HepG2 (cell line): Measurements from ENCODE around the gene UGT1A7. TPM values are rescaled to one million over a fixed set of nuclear protein-coding genes. Genes with fewer than 3 reads are reported as not detected.

Experiments used
- CERS6 ChIP-seq: sonication (generic); formaldehyde crosslinking; IDR thresholded peaks from 2 replicates; pipeline ENCODE4 v1.5.0; 2020; ENCODE audit warnings: missing genetic modification reagents
- CTCF ChIP-seq: sonication (generic); formaldehyde crosslinking; IDR thresholded peaks from 2 replicates; pipeline ENCODE4 v1.5.0; 2020; ENCODE audit warnings: mild to moderate bottlenecking, missing genetic modification reagents, moderate library complexity
- DR1 ChIP-seq: sonication (generic); formaldehyde crosslinking; IDR thresholded peaks from 2 replicates; pipeline ENCODE4 v1.8.0; 2021; ENCODE audit warnings: mild to moderate bottlenecking, missing genetic modification reagents, inconsistent platforms
- EHMT2 ChIP-seq: fragments of 200-600 bp; sonication (generic); IDR thresholded peaks from 2 replicates; pipeline ENCODE4 v1.7.0; 2017; ENCODE audit warnings: antibody characterized with exemption, low read depth, low read length, borderline replicate concordance
- HCFC1 ChIP-seq: fragments of 150-350 bp; IDR thresholded peaks from 2 replicates; pipeline ENCODE4 v1.6.1; 2014; ENCODE audit warnings: low read depth, low read length
- KDM5A ChIP-seq: fragments of 200-600 bp; sonication (generic); IDR thresholded peaks from 2 replicates; pipeline ENCODE4 v1.7.0; 2018; ENCODE audit warnings: antibody characterized with exemption, mild to moderate bottlenecking, low read length, borderline replicate concordance
- NCOA2 ChIP-seq: sonication (generic); formaldehyde crosslinking; IDR thresholded peaks from 2 replicates; pipeline ENCODE4 v1.8.0; 2022; ENCODE audit warnings: inconsistent platforms
- NCOA5 ChIP-seq: sonication (generic); formaldehyde crosslinking; IDR thresholded peaks from 2 replicates; pipeline ENCODE4 v1.4.0; 2020; ENCODE audit warnings: missing genetic modification reagents
- NFKBIZ ChIP-seq: IDR thresholded peaks from 2 replicates; pipeline ENCODE4 v1.6.1; 2018; ENCODE audit warnings: missing genetic modification reagents, missing compliant biosample characterization
- NONO ChIP-seq, 2 experiments: fragments of 450-650 bp in 1 of 2; sonication (generic) in 1 of 2; formaldehyde crosslinking in 1 of 2; IDR thresholded peaks in 1 of 2; conservative IDR thresholded peaks in 1 of 2; 2 replicates each; pipeline versions ENCODE4 v1.6.1 to v1.8.0; 2017 to 2022; ENCODE audit warnings: mild to moderate bottlenecking in 1 of 2, missing genetic modification reagents in 1 of 2, moderate library complexity in 1 of 2
- PAX8 ChIP-seq: sonication (generic); formaldehyde crosslinking; IDR thresholded peaks from 2 replicates; pipeline ENCODE4 v1.8.0; 2022; ENCODE audit warnings: mild to moderate bottlenecking, missing genetic modification reagents, borderline replicate concordance
- POLR2G ChIP-seq: fragments of 200-400 bp; formaldehyde crosslinking; IDR thresholded peaks from 2 replicates; pipeline ENCODE4 v1.6.1; 2018; ENCODE audit warnings: mild to moderate bottlenecking, low read depth, low read length, moderate library complexity
- RAD21 ChIP-seq: fragments of 450-650 bp; formaldehyde crosslinking; IDR thresholded peaks from 2 replicates; pipeline ENCODE4 v1.5.0; 2020; ENCODE audit warnings: mild to moderate bottlenecking
- RAD51 ChIP-seq: fragments of 450-650 bp; IDR thresholded peaks from 2 replicates; pipeline ENCODE4 v1.6.1; 2016; ENCODE audit warnings: borderline replicate concordance
- SNAPC4 ChIP-seq: sonication (generic); formaldehyde crosslinking; IDR thresholded peaks from 2 replicates; pipeline ENCODE4 v1.4.0; 2020; ENCODE audit warnings: mild to moderate bottlenecking, missing genetic modification reagents
- SNRNP70 ChIP-seq: fragments of 200-400 bp; formaldehyde crosslinking; IDR thresholded peaks from 2 replicates; pipeline ENCODE4 v1.6.1; 2017; ENCODE audit warnings: mild to moderate bottlenecking, low read depth, low read length, moderate library complexity
- SP4 ChIP-seq: sonication (generic); formaldehyde crosslinking; IDR thresholded peaks from 2 replicates; pipeline ENCODE4 v1.8.1; 2023; ENCODE audit warnings: mild to moderate bottlenecking, missing genetic modification reagents
- ZBTB25 ChIP-seq: IDR thresholded peaks from 2 replicates; pipeline ENCODE4 v1.6.1; 2018; ENCODE audit warnings: missing genetic modification reagents
- ZNF20 ChIP-seq: sonication (generic); formaldehyde crosslinking; IDR thresholded peaks from 2 replicates; pipeline ENCODE4 v1.4.0; 2020; ENCODE audit warnings: mild to moderate bottlenecking, moderate library complexity, missing genetic modification reagents
- ZNF431 ChIP-seq: sonication (generic); formaldehyde crosslinking; IDR thresholded peaks from 2 replicates; pipeline ENCODE4 v1.9.0; 2022; ENCODE audit warnings: missing genetic modification reagents, low read depth, mild to moderate bottlenecking, borderline replicate concordance
- ZNF530 ChIP-seq: sonication (generic); formaldehyde crosslinking; IDR thresholded peaks from 2 replicates; pipeline ENCODE4 v1.5.0; 2020; ENCODE audit warnings: low read depth, mild to moderate bottlenecking, missing genetic modification reagents
- ZNF672 ChIP-seq: sonication (generic); formaldehyde crosslinking; IDR thresholded peaks from 2 replicates; pipeline ENCODE4 v1.8.1; 2022; ENCODE audit warnings: missing genetic modification reagents
- polyA plus RNA-seq, 8 experiments: library from polyadenylated mRNA; depleted of rRNA in 3 of 8; stranded (reverse) in 7 of 8; unstranded in 1 of 8; fragments of >200 nt; fragmentation: Illumina TruSeq in 4 of 8; extraction: Trizol in 4 of 8; gene quantifications; 2 replicates each; pipeline versions ENCODE4 v1.2.1 to v1.2.3, GENCODE V29; 2011 to 2016; ENCODE audit warnings: low read depth in 4 of 8, missing spikeins in 1 of 8, mixed read lengths in 1 of 8; ENCODE audit not compliant: insufficient read depth in 1 of 8
- total RNA-seq, 5 experiments: library from RNA; depleted of rRNA; stranded (reverse); fragments of >200 nt; fragmentation: Illumina TruSeq; extraction: Trizol; gene quantifications; 2 replicates each; pipeline ENCODE4 v1.2.3, GENCODE V29; 2016; ENCODE audit warnings: low read depth in 1 of 5

The UGT1A7 gene
- total and polyA plus RNA-seq, 2 of the 13 experiments (the other 11 are each of a cell fraction or from before 2014, with no cell fraction given): not detected

GRCh38 chr2:233756429-233757081 is 74.9 kb downstream of the UGT1A7 start (continued):
- no peak for TF ChIP-seq NONO (IDR thresholded peaks at IDR 0.05)
- peak; percentile 90 for TF ChIP-seq NONO (CRISPR knock-in tag; conservative IDR thresholded peaks at IDR 0.05)
- TF ChIP-seq SNRNP70: no peak
- TF ChIP-seq CERS6 (CRISPR knock-in tag): no peak
- no peak for TF ChIP-seq HCFC1
- peak; percentile 84; the same call in 1 of the 2 replicates for TF ChIP-seq ZBTB25 (CRISPR knock-in tag)
- no peak for TF ChIP-seq POLR2G
- peak; percentile 93 for TF ChIP-seq NCOA2 (CRISPR knock-in tag)
- TF ChIP-seq SP4: peak; percentile 52; the same call in 1 of the 2 replicates
- no peak for TF ChIP-seq RAD21 (CRISPR knock-in tag)
- peak; percentile 87; the same call in 1 of the 2 replicates for TF ChIP-seq NFKBIZ (CRISPR knock-in tag)
- no peak for TF ChIP-seq PAX8 (CRISPR knock-in tag)
- TF ChIP-seq ZNF431 (CRISPR knock-in tag): no peak
- no peak for TF ChIP-seq ZNF530 (CRISPR knock-in tag)
- peak; percentile 67; the same call in 1 of the 2 replicates for TF ChIP-seq ZNF672 (CRISPR knock-in tag)
- no peak for TF ChIP-seq NCOA5 (CRISPR knock-in tag)
- TF ChIP-seq RAD51: no peak
- TF ChIP-seq DR1 (CRISPR knock-in tag): no peak
- no peak for TF ChIP-seq CTCF
- no peak for TF ChIP-seq SNAPC4 (CRISPR knock-in tag)
- peak; percentile 70; the same call in 1 of the 2 replicates for TF ChIP-seq EHMT2
- TF ChIP-seq ZNF20 (CRISPR knock-in tag): 0 out of 2 replicates have a peak, but pooled peaks have one; percentile 47
- TF ChIP-seq KDM5A: no peak
